Stomach (tissue), 9 donors: ENCODE data around the gene UBR4. TPM values are rescaled to one million over a fixed set of nuclear protein-coding genes. Genes with fewer than 3 reads are reported as not detected.
A peak's percentile ranks its signal among the peaks of the same experiment; 100 is the strongest.

Source experiments
- DNase-seq, 2 donors: peaks; one replicate each; pipeline versions ENCODE4 v3.0.0 to v3.0.0-alpha.2; 2013 to 2019
- H3K27ac ChIP-seq, 5 donors: fragments of 200-600 bp in 4 of 5; sonication (generic) in 4 of 5; one replicate each; pipeline ENCODE4 v1.5.1; 2013 to 2019; ENCODE audit warnings: mild to moderate bottlenecking in 1 of 5, moderate library complexity in 1 of 5
- H3K27me3 ChIP-seq, 3 donors: fragments of 200-600 bp; sonication (generic); one replicate each; pipeline ENCODE4 v1.5.1; 2017 to 2019; ENCODE audit warnings: mixed run types in 1 of 3
- H3K36me3 ChIP-seq, 4 donors: fragments of 200-600 bp; sonication (generic); 1 replicate in 3 of 4; 2 replicates in 1 of 4; pipeline ENCODE4 v1.5.1; 2016 to 2019
- H3K4me1 ChIP-seq, 4 donors: fragments of 200-600 bp; sonication (generic); one replicate each; pipeline ENCODE4 v1.5.1; 2016 to 2019
- H3K4me3 ChIP-seq, 4 donors: fragments of 200-600 bp; sonication (generic) in 3 of 4; one replicate each; pipeline ENCODE4 v1.5.1; 2016 to 2019; ENCODE audit warnings: mild to moderate bottlenecking in 1 of 4
- H3K9me3 ChIP-seq, 4 donors: fragments of 200-600 bp; sonication (generic); one replicate each; pipeline ENCODE4 v1.5.1; 2016 to 2019
- CTCF ChIP-seq, 7 experiments: fragments of 450-650 bp in 4 of 7; fragments of 200-600 bp in 3 of 7; sonication (generic) in 3 of 7; IDR thresholded peaks; one replicate each; pipeline ENCODE4 v1.5.1; 2016 to 2019; ENCODE audit warnings: antibody characterized with exemption in 7 of 7, control low read depth in 2 of 7, mild to moderate bottlenecking in 1 of 7
- EP300 ChIP-seq: sonication (generic); formaldehyde crosslinking; IDR thresholded peaks from one replicate; pipeline ENCODE4 v1.6.1; 2017; ENCODE audit warnings: antibody characterized with exemption
- POLR2A ChIP-seq, 4 donors: fragments of 450-650 bp; IDR thresholded peaks; one replicate each; pipeline ENCODE4 v1.6.1; 2016; ENCODE audit warnings: antibody characterized with exemption in 4 of 4, control low read depth in 2 of 4, mild to moderate bottlenecking in 1 of 4, moderate library complexity in 1 of 4
- POLR2AphosphoS5 ChIP-seq, 3 donors: sonication (generic); formaldehyde crosslinking; IDR thresholded peaks; one replicate each; pipeline ENCODE4 v1.6.1; 2016; ENCODE audit warnings: antibody characterized with exemption in 3 of 3
- WGBS, 5 donors: extraction: QIAGEN DNeasy Blood & Tissue Kit in 3 of 5; methylation state at CpG; one replicate each; pipeline versions ENCODE4 v1.1.5 to v1.1.7; 2013 to 2018; 5-methylcytosine and 5-hydroxymethylcytosine counted together
- intact Hi-C: fragments of 100-400 bp; cut with DNase I; formaldehyde crosslinking; loops from one replicate; pipeline ENCODE4 v1.15.1; 2023; ENCODE audit warnings: low total_unique reads
- polyA plus RNA-seq, 3 donors: library from polyadenylated mRNA; stranded (reverse); fragments of 200-250 nt; gene quantifications; one replicate each; pipeline ENCODE4 v1.2.3, GENCODE V29; 2013
- total RNA-seq, 5 donors: library from RNA; depleted of rRNA; stranded (reverse); fragments of >200 nt; gene quantifications; one replicate each; pipeline versions ENCODE4 v1.1.0 to v1.2.3, GENCODE V29; 2014 to 2016
- donor health status: healthy with polysubstance abuse.
- donor health status: Bipolar disorder and iron deficiency.
- donor health status: healthy.

UBR4 gene
- total and polyA plus RNA-seq, 8 donors = 41.9 to 262 (median 128) TPM

- Histone ChIP-seq H3K27me3 (no peaks in the 10 kb centered on the region), H3K4me1 (peaks cover 23 to 31% (median 28%) of the 10 kb centered on the region in 4 donors), H3K9me3 (peaks cover 0 to 5% (median 2%) of the 10 kb centered on the region in 4 donors), H3K4me3 (no peak overlapping the region), H3K36me3 (peaks cover 77 to 100% (median 100%) of the 10 kb centered on the region in 4 donors), H3K27ac (peak overlapping the region in 2 of 5 donors; percentile 7 to 79)
- TF ChIP-seq POLR2A (IDR thresholded peaks at IDR 0.05) (no peak), POLR2AphosphoS5 (IDR thresholded peaks at IDR 0.05) (no peak), EP300 (no peak), CTCF (IDR thresholded peaks at IDR 0.05) (no peak)
- DNase-seq = no peak
- WGBS, 5 donors = 90 to 99% (median 95%) methylated on average over 1 of the region's 1 CpG
- intact Hi-C loops = no loop called here
Observed at GRCh38 chr1:19138331-19138730, 71.7 kb downstream of the UBR4 start.

GRCh38 chr1:19137158-19137557 is 72.9 kb downstream of the UBR4 start:
- no peak for DNase-seq
- peaks cover 0 to 7% (median 4%) of the 10 kb centered on the region in 4 donors for H3K9me3 ChIP-seq
- H3K27me3 ChIP-seq = no peaks in the 10 kb centered on the region
- WGBS, 5 donors = 87 to 98% (median 92%) methylated on average over 4 of the region's 4 CpGs
- no peak for TF ChIP-seq EP300
- no peak for TF ChIP-seq CTCF (IDR thresholded peaks at IDR 0.05)
- no peak for TF ChIP-seq POLR2A (IDR thresholded peaks at IDR 0.05)
- no peak for TF ChIP-seq POLR2AphosphoS5 (IDR thresholded peaks at IDR 0.05)
- peaks cover 77 to 99% (median 99%) of the 10 kb centered on the region in 4 donors for H3K36me3 ChIP-seq
- intact Hi-C loops = no loop called here
- no peak overlapping the region for H3K4me3 ChIP-seq
- peaks cover 23 to 31% (median 28%) of the 10 kb centered on the region in 4 donors for H3K4me1 ChIP-seq
- H3K27ac ChIP-seq = no peak overlapping the region

- intact Hi-C loops = no loop called here
- H3K36me3 ChIP-seq = peaks cover 66 to 99% (median 98%) of the 10 kb centered on the region in 4 donors
- H3K4me1 ChIP-seq = peaks cover 0 to 23% (median 10%) of the 10 kb centered on the region in 4 donors
- TF ChIP-seq POLR2A (IDR thresholded peaks at IDR 0.05) (no peak), POLR2AphosphoS5 (IDR thresholded peaks at IDR 0.05) (no peak), CTCF (IDR thresholded peaks at IDR 0.05) (no peak), EP300 (no peak)
- peaks cover 0 to 7% (median 4%) of the 10 kb centered on the region in 4 donors for H3K9me3 ChIP-seq
- H3K27me3 ChIP-seq = no peaks in the 10 kb centered on the region
- H3K4me3 ChIP-seq = no peak overlapping the region
- no peak for DNase-seq
- WGBS, 5 donors = 94 to 100% (median 97%) methylated on average over 2 of the region's 2 CpGs
- no peak overlapping the region for H3K27ac ChIP-seq
Observed at GRCh38 chr1:19133360-19133759, 76.7 kb downstream of the UBR4 start.

GRCh38 chr1:19130468-19130867 is 79.6 kb downstream of the UBR4 start:
- intact Hi-C loops = no loop called here
- no peak for TF ChIP-seq EP300
- DNase-seq = peak in 1 of 2 donors; percentile 31
- Histone ChIP-seq H3K4me3 (no peak overlapping the region), H3K27me3 (no peaks in the 10 kb centered on the region), H3K36me3 (peaks cover 74 to 99% (median 98%) of the 10 kb centered on the region in 4 donors), H3K4me1 (peaks cover 0 to 22% (median 10%) of the 10 kb centered on the region in 4 donors), H3K9me3 (peaks cover 0 to 7% (median 4%) of the 10 kb centered on the region in 4 donors), H3K27ac (peak overlapping the region in 1 of 5 donors; percentile 58)
- WGBS, 5 donors = 56 to 74% (median 64%) methylated on average over 6 of the region's 6 CpGs

GRCh38 chr1:19128968-19129514 is 81.0 kb downstream of the UBR4 start:
- Histone ChIP-seq H3K27me3 (no peaks in the 10 kb centered on the region), H3K36me3 (peaks cover 77 to 99% (median 98%) of the 10 kb centered on the region in 4 donors), H3K9me3 (peaks cover 0 to 7% (median 4%) of the 10 kb centered on the region in 4 donors), H3K4me3 (no peak overlapping the region), H3K4me1 (peaks cover 0 to 32% (median 13%) of the 10 kb centered on the region in 4 donors), H3K27ac (peak overlapping the region in 4 of 5 donors; percentile 25 to 58 (median 36))
- WGBS, 5 donors = 67 to 76% (median 71%) methylated on average over 6 of the region's 6 CpGs
- DNase-seq = peak in 1 of 2 donors; percentile 60
- intact Hi-C loops = no loop called here
- TF ChIP-seq CTCF (IDR thresholded peaks at IDR 0.05) (no peak), POLR2A (IDR thresholded peaks at IDR 0.05) (no peak), EP300 (no peak), POLR2AphosphoS5 (IDR thresholded peaks at IDR 0.05) (no peak)
